GM19023 (cell line): ENCODE data around the gene RETSAT.
"Not testable (repeated sequence)": the region's sequence is repeated elsewhere in the genome, so short reads cannot be mapped to it uniquely, and the experiment has no call there.

Source experiments
- ATAC-seq: cut with Tn5 transposase; IDR thresholded peaks from one replicate; pipeline ENCODE4 v1.9.1; 2021; ENCODE audit warnings: mild to moderate bottlenecking, moderate library complexity; ENCODE audit not compliant: unreplicated experiment

The RETSAT gene

DNA sequence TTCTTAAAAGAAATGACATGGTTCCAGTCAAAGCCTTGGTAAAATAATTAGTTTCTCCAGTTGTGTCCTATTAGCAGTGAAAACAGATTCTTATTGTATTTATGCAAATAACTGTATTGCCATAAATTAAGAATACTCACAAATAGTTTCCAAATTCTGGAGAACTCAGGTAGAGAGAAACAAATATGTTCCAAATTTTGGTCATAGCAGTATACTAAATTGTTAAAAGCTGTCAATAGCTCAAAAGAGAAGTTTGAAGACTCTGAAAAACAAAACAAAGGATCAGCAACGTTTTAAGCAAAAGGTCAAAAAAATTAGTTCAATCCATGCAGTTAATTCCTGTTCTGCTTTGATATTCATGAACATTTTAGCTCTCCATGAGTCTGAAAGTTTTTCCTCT lies 25.7 kb upstream of the RETSAT start:
- ATAC-seq = no peak

DNA sequence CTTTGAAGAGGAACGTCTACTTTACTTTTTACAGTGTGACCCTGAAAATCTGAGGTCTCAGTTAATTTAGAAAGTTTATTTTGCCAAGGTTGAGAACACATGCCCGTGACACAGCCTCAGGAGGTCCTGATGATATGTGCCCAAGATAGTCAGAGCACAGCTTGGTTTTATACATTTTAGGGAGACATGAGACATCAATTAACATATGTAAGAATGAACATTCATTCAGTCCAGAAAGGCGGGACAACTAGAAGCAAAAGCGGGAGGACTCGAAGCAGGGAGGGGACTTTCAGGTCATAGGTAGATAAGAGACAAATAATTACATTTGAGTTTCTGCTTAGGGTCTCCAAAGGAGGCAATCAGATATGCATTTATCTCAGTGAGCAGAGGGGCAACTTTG lies 23.9 kb upstream of the RETSAT start:
- ATAC-seq = no peak

DNA sequence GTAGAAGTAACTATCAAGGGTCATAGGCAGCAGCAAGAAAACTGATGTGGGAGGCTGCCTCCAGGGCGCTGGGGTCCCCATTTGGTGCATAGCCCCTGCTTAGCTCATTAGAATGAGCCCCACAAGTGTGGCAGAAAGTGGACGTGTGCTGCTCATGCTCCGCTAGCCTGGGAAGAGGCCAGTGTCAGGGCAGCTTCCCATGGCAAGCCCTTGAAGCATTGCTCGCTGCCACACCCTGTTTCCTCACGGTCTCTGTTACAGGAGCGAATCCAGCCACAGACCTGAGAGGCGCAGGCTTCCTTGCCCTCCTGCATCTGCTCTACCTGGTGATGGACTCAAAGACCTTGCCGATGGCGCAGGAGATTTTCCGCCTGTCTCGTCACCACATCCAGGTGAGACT lies 22.8 kb upstream of the RETSAT start:
- no peak for ATAC-seq

DNA sequence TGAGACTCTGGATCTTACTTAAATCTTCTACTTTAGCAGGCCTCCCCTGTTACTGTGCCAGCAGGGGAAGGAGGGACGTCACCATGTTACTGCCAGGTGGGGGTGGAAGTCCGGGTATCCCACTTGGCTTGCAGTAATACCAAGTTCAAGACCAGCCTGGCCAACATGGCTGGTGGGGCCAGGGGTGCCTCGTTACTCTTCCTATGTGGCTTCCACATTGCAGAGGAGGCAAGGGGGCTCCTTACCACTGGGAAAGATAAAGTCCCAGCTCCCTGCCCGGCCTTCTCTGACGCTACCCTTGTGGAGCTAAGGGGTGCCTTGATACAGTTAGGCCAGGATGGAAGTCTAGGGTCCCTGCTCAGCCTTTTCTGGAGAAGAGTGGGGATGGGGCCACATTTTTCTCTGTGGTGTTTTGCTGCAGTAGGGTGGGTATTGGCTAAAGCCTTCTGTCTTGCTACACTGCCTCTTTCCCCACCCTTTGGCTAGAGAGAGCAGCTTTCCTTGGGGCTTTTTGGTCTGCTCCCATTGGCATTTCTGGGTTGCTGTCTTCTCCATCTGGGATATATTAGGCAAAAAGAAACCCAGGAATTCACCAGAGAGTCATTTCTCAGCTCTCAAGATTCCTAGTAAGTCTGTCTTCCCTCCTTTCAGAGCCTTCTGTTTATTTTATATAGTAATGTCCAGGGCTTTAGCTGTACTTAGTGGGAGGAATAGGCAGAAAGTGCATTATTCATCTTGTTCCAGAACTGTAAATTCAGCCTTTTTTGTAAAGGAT lies 22.1 kb upstream of the RETSAT start:
- no peak for ATAC-seq

DNA sequence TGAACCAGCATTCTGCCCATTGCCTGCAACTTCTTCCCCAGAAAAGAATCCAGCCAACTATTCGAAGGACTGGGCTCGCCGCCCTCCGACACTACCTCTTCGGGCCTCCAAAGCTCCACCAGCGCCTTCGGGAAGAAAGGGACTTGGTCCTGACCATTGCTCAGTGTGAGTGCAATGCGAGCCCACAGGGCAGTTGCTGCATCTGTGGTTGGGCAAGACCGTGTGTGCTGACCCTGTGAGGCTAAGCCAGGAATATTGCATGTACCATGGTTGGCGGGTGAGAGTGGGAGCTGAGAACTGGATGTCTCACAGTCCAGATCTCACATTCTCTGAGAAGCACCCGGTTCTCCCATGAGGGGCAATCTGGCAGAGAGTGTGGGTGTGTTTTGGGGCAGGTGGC lies 16.7 kb upstream of the RETSAT start:
- no peak for ATAC-seq

DNA sequence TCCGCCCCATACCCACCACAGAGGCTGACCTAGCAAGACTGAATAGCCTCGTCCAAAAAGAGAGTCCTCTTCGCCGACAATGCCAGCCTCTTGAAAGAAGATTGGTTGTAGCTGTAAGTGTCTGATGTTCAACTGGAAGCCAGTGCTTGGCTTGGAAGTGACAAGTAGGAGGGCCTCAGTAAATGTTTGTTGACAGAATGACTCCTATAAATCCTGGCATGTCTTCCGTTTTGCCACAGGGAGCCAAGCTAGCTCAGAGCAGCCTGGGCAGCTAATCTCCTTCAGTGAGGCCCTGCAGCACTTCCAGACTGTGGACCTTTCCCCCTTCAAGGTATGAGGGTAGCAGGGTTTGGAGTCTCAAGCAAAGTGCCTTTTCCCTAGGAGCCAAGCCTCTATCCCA lies 15.2 kb upstream of the RETSAT start:
- no peak for ATAC-seq

DNA sequence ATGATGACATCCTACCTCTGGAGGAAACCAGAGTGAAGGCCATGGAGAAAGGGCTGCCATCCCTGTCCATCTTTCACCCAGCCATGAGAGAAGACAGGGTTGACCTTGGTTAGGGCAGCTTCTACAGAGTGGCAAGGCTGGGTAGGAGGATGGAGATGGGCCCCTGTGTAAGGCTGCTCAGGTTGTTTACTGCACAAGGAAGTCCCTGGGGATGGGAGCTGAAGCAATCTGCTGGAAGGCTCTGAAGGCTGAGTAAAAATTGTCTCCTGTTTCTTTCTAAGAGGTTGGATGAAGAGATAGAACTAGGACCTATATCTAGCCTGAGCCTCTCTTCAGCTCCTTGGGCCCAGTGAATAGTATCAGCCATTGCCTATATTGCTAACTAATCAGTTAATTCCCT lies 14.6 kb upstream of the RETSAT start:
- no peak for ATAC-seq

DNA sequence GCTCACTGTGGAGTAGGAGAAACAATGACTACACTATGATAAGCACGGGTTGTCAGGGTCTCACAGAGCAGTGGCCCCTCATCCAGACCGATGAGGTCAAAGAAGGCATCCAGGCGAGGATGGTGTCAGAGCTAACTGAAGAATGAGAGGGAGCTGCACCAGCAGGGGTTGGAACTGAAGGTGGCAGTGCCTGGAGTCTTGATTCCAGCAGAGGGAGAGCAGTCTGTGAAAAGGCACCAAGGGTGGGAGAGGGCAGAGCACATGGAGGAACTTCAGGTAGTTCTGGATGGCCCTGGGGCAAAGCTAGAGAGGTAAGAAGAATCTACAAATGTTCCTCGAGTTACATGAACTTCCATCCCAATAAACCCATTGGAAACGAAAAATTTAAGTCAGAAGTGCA lies 12.9 kb upstream of the RETSAT start:
- ATAC-seq = no peak

DNA sequence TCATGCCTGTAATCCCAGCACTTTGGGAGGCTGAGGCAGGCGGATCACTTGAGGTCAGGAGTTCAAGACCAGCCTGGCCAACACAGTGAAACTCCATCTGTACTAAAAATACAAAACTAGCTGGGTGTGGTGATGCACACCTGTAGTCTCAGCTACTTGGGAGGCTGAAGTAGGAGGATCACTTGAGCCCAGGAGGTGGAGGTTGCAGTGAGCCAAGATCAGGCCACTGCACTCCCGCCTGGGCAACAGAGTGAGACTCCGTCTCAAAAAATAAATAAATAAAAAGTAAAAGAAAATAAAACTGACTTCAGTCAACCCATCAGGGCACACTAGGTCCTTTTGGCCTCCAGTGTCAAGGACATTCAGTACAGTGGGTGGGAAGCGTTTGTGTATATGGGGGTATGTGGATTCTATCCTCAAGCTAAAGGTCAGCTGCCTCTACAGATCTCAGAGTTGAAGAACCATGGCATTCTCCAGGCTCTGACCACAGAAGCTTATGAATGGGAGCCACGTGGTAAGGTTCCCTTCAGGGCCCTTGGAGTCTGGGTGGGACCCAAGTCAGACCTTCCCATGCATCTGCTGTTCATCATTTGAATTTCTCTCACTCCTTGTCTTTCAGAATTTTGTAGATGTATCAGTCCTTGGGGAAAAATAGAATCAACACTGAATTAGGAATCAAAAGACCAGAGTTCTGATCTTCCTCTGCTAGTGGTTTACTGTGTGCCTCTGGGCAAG lies 8.5 kb upstream of the RETSAT start:
- not testable (repeated sequence) for ATAC-seq

DNA sequence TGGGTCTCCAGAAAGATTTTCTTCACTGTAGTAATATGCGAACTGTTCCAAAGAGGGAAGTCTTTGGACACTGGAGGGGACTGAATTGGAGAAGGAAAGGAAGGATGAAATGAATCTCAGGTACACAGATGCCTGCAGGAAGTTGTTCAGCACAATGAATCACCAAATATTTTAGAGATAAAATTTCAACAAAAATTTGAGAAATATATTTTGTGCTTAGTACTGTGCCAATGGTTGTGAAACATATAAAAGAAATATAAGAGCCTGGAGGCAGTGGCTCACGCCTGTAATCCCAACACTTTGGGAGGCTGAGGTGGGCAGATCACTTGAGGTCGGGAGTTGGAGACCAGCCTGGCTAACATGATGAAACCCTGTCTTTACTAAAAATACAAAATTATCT lies 3.4 kb upstream of the RETSAT start:
- no peak for ATAC-seq

DNA sequence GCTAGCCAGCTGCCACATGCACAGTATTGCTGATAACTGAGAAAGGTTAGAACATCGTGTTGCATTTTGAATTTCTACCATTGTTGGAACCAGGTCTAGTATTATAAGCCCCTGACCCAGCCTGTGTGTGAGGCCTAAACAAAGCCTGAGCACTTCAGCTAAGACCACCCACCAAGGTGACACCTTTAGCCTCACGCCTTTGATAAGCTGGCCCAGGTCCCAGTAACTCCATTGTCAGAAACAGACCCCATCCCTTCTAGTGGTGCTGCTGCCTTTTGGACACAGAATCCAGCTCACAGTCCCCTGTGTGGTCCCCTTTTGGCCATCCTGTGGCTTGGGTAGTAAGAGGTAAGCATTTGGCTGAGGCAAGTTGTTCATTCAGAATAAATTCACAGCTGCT lies 1.9 kb upstream of the RETSAT start:
- no peak for ATAC-seq

DNA sequence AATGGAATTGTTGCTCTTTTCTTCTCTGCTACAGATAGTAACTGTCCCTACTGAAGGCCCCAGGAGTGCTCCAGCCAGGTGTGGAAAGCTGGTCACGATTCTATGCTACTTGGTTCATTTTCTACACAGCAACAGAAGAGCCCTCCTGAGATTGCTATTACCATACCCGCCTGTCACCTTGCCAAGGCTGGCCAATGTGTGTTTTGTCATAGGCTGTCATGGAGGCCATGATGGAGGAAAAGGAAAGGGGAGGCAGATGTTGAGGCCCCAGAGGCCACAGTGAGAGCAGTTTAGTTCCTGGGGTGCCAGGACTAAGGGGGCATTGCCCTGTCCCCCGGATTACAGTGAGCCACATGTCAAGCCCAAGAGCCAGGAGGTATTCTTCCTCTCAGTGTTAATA lies 1.2 kb upstream of the RETSAT start:
- ATAC-seq = no peak

DNA sequence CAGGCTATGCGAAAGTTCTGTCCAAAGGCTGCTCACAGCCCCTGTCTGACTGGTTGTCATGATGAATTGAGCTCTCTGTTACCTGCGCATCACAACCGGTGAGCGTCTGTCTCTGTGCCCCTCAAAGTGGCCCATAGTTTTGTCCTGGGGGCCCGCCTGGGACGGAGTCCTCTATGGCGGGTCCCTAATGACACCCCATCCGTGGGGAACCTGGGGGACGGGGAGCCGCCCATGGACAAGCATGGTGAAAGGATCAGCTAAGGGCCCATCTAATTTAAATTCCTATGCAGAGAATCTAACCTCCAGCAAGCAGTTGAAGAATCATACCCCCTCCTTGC lies 714 bp upstream of the RETSAT start:
- ATAC-seq = peak; percentile 12

DNA sequence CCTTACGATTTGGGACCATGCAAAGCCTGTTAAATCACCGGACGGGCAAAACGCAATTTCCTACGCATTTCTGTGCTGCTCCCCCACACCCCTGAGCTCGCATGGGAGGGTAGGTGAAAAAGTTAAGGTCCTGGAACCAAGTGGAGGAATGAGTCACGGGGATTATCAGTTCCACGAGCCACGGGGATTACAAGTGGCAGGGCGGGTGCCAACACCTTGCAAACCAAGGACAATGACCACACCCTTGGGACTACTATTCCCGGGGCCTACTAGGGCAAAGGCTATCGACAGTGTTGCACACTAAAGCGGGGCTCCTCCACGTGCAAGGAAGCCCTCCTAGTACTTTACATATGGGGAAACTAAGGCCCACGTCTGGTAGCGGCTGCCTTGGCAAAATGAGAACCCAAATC lies 447 bp downstream of the RETSAT start:
- peak; percentile 13 for ATAC-seq

DNA sequence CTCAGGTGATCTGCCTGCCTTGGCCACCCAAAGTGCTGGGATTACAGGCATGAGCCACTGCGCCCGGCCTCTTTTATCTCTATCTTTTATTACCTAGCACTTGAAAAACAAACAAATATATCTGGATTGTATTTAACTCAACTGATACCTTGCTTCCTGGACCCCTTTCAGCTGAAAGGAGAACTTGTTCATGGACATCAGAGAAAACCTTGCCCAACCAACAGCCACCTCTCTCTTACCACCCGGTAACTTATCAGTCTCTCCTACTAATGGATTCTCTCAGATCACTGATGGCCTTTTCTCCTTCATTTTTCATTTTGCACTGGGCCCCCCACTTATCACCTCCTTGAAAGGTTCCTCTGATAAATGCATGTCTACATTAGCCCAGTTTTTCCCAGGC lies 6.7 kb downstream of the RETSAT start:
- no peak for ATAC-seq

DNA sequence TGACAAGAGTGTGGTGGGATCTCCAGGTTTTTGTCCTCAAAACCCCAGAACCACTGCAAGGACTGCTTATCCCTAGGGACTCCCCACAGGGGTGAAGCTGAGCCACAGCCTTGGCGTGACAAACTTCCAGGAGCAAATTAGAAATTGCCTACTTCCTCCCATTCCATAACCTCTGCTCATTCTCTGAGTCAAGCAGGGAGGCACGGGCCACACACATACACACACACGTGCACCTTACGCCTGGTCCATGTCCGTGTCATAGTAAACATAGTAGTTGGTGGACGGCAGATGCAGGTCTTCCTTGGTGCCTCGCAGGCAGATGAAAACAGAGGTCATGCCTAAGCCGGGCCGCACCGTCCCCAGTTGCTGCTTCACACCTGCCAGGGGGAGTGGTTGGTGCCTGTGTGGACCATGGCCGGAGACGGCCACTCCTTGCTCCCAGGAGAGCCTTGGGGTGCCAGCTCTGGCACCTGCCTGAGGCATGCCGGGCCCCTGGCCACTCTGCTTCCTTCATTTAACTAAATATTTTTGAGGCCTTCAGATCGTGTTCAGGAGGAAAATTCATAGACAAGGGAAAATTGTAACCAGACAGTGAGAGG lies 9.9 kb downstream of the RETSAT start:
- ATAC-seq = no peak

DNA sequence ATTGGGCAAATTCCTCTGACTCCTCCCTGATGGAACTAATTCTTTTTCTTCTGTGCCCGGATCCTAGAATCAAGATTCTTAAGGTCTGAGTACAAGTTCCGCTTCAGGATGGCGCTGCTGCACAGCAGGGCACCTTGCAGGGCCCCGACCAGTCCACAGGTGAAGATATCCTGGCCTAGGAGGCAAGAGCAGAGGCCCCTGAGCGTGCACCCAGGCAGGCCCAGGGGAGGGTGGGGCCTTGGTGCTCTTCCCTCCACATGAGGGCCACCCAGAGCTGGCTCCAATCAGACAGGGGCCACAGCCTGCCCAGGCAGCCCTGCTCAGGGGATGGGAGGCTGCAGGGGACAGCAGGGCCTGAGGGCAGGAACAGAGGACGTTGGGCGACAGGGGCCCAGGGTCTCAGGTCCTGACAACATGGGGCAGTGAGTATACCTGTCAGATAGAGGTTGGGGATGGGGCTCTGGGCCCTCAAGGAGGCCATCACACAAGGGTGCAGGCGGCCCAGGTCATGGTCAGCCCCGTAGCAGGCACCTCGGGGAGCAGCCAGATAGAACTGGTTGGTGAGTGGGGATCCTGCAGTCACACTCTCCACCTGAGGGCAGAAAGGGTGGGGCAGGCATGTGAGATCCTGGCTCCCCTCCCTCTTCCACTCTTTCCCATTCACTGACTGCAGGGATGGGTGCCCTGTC lies 11.0 kb downstream of the RETSAT start:
- not testable (repeated sequence) for ATAC-seq

DNA sequence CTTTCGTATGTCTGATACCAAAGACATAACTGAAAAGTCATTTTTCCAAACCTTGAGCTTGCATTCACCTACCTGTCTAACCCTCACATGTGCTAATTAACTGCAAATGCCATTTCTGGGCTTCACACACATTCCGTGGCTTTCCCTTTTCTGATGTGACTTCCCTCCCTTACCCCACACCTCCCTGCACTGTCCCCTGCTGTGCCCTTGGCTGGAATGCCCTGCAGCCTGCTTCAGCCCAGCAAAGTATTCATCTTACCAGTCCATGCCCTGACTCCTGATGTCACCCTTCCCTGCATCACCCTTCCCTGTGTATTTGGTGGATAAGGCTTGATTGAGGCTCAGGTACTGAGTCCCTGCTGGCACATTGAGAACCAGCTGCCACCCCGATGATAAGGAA lies 12.2 kb downstream of the RETSAT start:
- ATAC-seq = no peak

DNA sequence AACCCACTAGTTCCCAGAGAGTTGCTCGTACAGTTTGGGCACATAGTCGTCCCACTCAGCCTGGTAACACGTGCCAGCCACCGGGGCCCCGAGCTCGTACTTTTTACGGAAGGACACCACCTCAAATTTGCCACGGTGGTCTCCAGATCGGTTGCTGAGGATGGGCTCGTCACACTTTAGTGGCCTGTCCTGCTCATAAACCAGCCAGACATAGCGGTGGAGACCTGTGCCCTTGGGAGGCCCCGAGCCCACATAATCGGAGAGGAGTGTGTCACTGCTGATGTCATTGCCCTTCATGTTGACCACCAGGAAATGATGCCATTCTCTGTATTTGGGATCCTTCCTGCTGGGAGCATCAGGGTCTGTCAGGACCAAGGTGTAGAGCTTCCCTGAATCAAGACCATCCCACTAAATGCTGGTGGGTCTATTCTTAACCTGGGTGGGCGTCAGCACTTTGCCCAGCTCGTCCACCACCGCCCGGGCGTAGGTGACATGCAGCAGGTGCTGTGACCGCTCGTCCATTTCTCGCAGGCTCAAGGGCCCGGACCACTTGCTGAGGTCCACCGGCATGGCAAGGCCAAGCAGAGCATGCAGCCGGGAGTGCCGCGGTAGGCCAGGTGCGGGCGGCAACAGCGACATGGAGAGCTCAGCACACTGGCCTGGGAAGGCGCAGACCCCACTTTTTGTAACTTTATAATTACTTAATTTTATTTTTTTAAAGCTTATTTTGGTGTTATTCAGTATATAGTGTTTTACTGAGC lies 12.9 kb downstream of the RETSAT start:
- no peak for ATAC-seq

DNA sequence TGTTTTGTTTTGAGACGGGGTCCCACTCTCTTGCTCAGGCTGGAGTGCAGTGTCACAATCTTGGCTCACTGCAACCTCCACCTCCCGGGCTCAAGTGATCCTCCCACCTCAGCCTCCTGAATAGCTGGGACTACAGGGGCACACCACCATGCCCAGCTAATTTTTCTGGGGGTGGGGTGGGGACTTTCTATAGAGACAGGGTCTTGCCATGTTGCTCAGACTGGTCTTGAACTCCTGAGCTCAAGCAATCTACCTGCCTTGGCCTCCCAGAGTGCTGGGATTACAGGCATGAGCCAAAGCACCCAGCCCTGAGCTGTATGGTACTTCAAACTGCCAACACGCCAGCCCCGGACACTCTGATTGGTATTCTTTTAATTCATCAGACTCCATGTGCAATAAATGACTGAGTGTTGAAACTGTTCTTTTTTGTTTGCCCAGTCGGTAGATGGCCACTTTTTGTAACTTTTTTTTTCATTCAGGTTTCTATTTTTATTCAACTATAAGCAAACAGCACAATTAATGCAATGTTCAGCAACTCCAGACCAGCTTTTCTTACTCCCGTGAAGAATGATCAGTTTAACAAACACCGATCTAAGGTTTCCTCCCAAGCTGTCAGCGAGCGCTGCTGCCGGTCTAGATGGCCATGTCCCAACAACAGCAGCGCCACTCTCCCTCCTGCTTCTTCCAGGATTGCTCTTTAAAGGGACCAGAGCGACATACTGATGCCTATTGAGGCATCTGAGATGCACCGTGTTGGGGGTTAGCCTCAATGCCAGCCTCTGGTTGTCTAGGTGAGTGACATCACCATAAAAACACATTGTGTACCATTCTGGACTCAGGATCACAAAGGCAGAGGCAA lies 14.1 kb downstream of the RETSAT start:
- no peak for ATAC-seq
